HG02973 (cell line): ENCODE data around the gene ITGBL1.

ENCODE experiments used
- ATAC-seq: cut with Tn5 transposase; IDR thresholded peaks from one replicate; pipeline ENCODE4 v1.9.1; 2021; ENCODE audit warnings: moderate library complexity; ENCODE audit not compliant: unreplicated experiment

Gene ITGBL1, protein sequence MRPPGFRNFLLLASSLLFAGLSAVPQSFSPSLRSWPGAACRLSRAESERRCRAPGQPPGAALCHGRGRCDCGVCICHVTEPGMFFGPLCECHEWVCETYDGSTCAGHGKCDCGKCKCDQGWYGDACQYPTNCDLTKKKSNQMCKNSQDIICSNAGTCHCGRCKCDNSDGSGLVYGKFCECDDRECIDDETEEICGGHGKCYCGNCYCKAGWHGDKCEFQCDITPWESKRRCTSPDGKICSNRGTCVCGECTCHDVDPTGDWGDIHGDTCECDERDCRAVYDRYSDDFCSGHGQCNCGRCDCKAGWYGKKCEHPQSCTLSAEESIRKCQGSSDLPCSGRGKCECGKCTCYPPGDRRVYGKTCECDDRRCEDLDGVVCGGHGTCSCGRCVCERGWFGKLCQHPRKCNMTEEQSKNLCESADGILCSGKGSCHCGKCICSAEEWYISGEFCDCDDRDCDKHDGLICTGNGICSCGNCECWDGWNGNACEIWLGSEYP

DNA sequence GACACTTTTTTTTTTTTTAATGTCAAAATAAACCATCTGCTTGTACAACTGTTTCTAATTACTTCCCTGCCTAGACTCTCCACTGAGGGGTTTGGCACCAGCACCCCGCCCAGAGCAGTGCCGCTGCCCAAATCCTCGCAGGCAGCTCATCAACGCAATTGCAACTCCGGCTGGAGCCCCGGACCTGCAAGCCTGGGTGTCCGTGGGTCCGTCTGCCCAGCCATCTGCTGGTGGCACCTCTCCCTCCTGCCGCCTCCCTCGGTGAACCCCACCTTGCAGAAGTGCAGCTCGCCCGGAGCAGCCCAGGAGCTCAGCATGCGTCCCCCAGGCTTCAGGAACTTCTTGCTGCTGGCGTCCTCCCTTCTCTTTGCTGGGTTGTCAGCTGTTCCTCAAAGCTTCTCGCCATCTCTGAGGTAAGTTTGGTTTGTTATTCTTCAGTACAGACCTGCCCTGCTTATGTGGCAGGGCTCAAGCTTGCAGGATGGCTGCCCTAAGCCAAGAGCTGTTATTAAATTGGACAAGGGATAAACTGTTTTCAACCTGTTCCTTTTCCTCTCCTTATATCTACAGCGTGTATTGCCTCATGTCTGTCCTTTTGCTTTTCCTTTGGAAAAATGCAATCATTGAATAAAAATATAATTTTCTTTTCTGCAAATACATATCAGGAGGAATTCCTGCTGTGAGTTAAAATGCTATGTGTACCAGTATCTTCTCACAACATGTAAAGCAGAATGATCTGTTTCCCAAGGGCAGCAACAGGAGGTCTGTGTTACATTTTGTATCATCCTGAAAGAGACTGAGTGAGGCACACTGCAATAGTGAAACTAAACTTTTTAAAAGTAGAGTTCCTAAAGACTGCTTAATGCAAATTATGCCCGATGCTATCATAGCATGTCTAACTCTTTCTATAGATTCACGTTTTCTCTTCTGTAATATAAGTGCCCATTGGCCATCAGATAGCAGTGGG is at the start of gene ITGBL1:
ITGBL1 (plus strand) TSS at position 157 of the 967 bp plus-strand sequence; CDS start at position 316, 159 bp downstream.
- ATAC-seq, result peak; percentile 86

DNA sequence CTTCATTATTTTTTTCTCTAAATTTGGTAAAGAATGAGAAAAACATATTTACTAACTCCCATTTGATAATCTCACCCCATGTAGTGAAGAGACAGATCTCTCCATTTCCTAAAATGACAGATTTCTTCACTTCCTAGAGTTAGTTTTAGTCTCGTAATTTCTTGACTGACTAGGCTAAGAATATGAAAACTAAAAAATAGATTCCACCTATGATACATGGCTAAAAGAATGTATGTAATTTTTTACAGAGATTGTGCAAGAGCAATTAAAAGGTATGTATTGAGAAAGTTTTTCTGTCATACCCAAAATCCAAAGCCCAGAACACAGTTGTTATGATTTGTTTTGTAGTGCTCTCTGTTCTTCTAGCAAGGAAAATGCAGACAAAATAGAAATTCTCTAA is 45.7 kb upstream of the ITGBL1 start:
- no peak for ATAC-seq

DNA sequence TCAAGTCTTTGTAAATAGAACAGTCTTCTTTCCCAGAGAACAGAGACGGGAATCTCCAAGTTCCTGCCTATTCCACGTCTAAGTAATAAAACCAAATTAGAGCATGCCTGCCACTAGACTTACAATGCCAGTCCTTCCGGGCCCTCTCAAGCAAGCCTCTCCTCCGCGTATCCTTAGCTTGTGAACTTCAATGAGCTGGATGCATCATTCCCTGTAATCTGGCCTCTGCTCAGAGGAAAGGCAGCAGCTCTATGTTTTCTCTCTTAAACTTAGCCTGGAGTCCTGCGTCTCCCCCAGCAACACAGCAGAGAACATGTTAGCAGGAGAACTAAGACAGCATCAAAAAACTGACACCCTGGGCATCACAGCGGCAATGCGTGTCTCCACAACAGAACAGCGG is 44.3 kb upstream of the ITGBL1 start:
- no peak for ATAC-seq

DNA sequence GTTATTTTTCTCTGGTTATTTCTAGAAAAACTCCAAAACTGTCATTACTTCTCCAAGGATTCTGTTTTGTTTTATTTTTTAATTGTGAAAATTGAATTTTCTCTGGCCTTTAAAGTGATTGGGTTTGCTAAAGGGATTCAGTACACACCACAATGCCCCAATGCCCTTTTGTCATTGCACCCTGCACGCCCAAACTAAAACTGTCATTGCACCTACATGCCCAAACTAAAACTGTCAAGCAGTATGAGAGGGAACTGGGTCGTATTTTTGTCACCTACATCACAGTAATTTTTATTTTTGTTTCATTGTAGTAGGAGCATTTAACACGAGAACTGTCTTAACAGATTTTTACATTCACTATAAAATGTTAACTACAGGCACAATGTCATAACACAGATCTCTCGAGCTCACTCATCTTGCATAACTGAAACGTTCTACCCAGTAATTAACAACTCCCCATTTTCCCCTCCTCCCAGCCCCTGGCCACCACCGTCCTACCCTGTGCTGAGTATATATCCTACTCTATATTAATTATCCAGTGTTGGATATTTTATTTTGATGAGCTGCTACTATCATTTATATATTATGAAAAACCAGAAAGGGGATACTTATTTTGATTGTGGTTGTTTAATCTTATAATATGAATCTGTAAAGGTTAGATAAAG is 43.4 kb upstream of the ITGBL1 start:
- no peak for ATAC-seq

DNA sequence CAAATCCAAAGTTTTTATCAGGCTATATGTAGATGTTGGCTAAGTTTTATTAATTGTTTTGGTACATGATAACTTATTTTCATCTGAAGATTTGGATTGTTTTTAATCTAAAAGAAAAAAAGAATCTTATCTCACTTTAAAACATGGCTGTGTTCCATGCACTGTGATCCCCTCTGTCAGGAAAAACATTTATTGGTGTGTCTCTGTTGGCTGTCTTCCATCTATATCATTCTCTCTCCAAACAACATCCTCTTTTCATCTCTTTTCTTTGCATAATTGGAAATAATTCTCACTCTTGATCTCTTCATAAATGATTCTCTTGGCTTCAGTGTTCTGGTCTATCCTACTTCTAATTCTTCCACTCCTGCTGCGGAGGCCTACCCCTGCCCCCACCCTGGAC is 40.4 kb upstream of the ITGBL1 start:
- no peak for ATAC-seq

DNA sequence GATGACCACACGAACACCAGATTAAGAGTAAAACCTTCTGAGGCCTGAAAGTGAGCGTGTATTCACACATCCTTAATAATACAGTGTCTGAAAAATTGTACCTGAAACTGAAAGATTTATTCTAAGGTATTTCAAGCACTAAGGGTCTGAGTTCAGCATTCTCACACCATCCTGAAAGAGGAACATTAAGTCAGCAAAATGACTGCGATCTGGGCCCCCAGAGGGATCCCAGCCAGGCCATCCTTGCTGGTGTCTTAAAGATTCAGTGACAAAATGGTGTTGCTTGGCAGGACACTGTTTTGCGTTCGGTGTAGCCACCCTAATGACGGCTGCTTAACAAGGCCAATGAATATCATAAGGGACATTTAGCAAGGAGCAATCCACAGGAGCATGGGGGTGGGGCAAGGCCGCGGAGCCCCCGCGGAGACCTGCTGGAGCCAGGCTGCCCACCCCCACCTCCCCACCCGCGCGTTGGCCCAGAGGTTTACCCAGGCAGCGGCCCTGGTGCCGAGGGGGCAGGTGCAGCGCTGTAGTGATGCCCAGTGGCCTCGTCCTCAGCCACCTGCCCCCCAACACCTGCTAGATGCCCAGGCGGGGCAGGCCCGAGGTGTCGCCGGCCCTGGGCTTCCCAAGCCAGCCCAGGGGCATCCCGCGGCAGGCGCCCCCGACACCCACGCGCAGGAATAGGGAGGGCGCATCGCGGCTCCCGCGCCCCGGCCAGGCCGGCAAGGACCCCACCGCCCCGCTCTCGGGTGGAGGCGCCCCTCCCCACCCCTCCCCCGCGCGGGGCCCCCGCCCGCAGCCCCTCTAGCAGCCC is 36.9 kb upstream of the ITGBL1 start:
- no peak for ATAC-seq

DNA sequence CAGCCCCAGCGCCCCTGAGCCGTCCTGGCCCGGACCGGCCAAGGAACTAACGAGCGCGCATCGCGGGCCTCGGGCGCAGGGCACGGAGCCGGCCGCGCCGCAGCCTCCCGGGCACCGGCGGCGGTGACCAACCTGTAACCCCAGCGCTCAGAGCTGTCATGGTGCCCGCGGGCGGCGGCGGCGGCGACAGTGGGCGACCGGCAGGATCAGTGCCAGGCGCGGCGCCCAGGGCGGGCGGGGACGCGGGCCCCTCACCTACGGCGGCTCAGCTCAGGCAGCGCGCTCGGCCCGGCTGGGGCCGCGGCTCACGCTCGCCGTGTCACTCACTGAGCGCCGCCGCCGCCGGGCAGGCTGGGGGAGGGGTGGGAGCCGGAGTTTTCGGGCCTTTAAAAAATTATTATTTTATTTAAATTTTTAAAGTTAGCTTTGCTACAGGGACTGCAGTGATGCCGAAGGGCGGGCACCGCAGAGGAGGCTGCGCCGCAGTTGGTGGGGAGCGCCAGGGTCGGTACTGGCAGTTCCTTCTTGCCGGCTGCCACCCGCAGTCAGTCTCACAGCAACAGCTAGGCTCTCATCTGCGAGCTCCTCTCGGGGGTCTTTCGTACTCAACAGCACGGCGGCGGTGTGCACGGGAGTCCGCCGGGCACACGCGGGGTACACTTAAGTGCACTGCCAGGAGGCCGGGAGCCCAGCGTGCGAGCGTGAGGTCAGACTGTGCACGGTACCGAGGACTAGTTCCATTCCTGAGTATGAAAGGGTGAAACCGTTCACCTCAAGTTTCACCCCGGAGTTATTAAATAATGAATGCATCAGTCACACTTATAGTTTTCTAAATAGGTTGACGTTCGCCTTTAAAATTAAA is 36.1 kb upstream of the ITGBL1 start, which contains the start of gene NALCN:
NALCN (minus strand) TSS at position 328 of the 862 bp plus-strand sequence. CDS start 17,382 bp downstream, outside the sequence.
- ATAC-seq, result no peak

DNA sequence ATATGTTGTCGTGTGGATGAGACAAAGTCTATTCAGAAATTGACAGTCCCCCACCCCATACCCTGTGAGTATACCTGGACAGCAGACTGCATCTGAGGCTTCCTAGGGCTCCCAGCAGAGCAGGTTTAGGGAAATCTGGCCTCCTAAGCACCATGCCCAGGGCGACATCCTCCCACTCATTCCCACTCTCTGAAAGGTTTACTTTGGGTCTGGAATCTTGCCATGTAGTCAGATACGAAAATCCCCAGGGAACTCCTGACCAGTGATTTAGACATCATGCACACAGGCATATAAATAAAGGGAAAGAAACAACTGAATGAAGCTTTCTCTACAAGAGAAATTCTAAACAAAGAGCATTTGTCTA is 35.5 kb upstream of the ITGBL1 start:
- no peak for ATAC-seq

DNA sequence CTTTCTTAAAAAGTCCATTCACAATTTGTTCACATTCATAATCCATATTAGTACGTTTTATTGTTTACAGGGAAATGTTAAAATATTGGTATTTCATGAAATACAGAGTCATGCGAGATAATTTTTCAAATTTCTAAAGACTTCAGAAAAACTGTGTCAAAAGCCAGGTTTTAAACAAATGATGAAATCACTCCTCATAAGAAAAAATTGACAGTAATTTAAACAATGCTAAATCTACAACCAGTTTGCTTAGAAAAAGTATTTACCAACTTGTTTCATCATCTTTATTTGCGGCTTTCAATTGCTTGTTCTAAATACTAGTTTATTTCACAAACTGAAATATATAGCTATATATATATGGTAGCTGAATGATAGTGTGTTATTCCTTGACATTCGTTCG is 35.0 kb upstream of the ITGBL1 start:
- no peak for ATAC-seq

DNA sequence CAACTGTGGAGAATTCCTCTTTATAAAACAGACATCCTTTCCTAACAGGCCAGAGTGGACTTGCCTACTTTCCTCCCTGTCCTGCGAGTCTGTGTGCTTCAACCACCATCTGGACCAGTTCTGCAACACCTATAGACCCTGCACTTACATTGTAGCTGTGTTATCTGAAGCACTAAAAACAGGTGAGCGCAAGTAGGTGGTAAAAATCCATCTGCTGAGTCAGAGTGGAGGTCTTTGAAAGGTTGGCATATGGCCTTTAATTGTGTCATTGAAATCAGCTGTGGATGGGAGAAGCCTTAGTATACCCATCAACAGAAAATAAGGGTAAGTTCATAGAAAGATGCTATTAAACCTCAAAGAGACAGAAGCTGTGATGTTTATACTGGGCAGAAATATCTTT is 28.6 kb upstream of the ITGBL1 start:
- ATAC-seq, result no peak

DNA sequence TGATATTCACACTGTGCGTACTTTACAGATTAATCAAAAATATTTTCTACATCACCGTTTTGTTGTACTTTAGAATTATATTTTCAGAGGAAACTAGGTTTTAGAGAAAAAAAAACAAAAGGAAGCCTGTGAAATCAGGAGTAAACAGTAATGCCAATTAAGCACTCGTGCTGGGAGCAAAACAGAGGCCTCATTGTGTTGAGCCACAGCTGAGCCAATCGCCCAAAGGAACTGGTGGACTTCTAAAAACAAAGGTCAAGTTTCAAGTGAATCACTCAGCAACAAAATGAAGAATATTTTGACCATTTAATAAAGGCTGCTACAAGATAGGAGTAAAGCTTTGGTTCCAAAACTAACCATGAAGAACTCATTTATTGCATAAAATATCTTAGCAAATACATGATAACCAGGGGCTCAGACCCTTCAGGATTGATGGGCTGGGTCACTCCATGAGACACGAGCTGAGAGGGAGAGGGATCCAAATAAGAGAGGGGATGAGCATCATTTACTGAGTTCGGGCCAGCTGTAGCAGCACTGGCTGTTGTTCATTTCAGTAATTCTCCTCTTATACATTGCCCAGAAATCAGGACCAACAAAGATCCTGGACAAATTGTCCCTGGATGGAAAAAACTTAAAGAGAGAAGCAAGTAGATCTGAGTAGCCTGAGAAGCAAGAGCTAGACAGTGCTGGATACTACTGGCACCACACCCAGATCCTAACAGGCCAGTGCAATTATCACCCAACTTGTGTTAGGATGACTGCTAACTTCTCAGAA is 27.9 kb upstream of the ITGBL1 start:
- no peak for ATAC-seq

DNA sequence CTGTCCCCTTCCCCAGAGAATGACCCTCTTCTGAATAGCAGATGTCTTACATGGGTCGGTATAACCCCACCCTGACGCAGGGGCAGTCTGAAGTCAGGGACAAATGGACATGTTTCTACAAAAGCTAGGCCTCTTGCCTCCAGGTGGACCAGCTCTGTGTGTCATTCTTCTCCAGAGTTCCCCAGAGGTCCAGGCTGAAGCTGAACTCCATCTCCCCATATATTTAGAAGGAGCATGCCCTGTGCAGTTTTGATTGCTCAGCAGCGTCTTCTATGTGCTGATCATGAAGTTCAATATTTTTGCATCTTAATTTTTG is 27.4 kb upstream of the ITGBL1 start:
- ATAC-seq, result no peak

DNA sequence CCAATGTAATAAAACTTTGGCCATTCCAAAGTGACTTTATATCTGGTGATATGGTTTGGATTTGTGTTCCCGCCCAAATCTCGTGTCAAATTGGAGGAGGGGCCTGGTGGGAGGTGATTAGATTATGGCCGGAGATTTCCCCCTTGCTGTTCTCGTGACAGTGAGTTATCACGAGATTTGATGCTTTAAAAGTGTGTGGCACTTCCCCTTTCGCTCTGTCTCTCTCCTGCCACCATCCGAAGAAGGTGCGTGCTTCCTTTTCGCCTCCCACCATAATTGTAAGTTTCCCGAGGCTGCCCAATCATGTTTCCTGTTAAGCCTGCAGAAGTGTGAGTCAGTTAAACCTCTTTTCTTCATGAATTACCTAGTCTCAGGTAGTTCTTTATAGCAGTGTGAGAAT is 26.9 kb upstream of the ITGBL1 start:
- ATAC-seq, result no peak

DNA sequence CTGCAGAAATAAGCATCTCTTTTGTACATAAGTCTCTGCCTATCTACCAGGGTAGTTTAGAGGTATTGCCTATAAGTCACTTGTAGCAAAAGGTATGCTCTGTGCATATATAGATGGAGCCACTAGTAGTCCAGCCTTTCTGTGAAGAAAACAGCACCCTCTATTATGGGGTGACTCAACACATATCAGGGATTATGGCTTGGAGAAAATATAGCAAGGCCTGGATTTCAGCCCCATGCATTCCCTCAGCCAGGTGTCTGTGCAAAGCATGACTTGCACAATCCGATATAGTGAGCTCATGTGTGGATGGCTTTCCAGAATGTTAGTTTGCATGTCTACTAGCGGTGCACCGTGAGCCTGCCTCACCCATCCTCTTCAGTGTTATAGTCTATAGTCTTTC is 22.7 kb upstream of the ITGBL1 start:
- ATAC-seq, result no peak

DNA sequence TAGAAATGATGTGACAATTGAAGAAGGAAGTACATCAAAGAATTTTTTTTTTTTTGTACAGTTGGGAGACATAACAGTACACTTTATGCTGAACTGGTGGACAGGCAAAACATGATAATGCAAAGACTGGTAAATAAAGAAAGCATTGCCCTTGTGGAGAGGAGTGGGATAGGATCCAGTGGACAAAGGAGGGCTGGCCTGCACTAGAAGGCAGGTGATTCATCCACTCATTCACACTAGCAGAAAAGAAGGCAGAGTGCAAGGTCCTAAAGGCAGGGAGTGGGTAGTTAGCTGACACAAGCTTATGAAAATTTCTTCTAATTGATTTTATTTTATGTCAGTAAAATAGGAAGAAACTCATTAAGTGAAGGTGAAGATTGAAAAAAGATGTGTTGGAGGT is 18.6 kb upstream of the ITGBL1 start:
- ATAC-seq, result no peak

DNA sequence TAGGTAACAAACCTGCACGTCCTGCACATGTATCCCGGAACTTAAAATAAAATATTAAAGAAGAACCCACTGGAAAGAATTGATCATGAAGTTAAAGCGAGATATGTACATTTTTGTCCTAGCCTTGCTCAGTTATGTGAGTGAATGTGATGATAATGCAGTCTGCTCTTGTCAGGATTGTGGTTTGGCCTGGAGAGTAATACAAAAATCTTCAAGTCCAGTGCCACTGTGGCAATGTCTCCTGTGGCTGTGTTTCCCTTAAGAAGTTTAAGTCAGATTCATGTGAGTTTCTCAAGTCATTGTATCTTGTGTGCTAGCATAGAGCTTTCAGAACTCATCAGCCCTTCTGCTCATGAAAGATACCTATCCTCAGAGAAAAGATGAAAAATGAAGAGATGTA is 18.0 kb upstream of the ITGBL1 start:
- ATAC-seq, result no peak

DNA sequence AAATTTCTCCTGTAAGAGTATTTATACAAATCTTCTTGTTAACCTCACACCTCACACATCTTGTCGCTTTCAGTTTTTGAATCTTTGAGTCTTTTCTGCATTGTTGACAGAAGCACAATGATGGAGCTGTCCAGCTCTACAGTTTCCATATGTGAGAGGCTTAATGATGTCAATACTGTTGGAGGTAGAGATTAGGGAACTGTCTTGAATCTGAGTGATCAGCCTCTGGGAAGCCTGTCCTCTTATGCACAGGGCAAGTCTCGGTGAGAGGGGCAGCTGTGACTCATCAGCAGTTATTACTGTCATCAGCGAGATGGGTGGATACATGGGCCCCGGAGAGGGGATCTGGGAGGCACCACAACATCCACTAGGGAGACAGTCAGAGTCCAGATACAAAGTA is 4.6 kb upstream of the ITGBL1 start:
- ATAC-seq, result no peak

DNA sequence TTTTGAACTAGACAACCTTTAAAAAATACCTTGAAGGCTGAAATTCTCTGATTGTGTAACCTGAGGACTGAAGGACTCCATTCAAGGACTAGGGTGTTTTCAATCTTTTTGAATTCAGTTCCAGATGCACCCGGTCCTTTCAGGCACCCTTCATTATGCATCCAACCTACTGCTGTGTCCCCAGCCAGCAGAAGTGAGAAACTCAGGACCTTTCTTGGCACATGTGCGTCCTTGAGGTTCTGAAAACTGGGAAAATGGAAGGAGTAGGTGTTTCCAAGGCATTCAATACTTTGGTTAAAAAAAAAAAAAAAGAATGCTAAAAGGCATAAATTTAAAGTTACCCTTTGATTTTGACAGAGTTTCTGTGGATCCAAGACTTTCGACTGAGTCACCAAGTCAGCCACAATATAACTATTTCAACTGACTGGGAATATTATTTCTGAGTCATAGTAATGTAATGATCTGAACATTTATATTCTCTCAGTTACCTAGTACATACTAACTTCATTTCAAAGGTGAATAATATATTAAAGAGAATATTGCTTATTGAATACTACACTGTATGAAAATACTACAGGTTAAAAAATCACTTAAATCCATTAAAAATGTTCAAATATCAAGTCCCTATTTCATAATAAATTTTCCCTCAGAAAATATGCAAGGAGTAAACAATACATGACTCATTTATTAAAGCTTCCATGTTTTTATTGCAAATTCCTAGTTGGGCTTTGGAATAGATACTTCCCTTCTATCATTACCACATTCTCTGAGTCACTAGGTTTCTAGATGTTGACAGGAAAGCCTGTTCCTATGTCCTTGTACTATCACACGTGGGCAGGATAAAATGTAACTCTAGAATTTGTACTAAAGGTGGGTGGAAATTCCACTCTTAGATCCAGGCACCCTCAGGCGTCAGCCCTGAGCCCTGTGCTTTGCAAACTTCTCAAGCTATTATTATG is 2.4 kb upstream of the ITGBL1 start:
- no peak for ATAC-seq
